ENCODE measurements around the gene TIMM44. TPM values are rescaled to one million over a fixed set of nuclear protein-coding genes. Genes with fewer than 3 reads are reported as not detected.

TIMM44 gene
- total RNA-seq, 1 experiment from 2014 or later, result 114 TPM

DNA sequence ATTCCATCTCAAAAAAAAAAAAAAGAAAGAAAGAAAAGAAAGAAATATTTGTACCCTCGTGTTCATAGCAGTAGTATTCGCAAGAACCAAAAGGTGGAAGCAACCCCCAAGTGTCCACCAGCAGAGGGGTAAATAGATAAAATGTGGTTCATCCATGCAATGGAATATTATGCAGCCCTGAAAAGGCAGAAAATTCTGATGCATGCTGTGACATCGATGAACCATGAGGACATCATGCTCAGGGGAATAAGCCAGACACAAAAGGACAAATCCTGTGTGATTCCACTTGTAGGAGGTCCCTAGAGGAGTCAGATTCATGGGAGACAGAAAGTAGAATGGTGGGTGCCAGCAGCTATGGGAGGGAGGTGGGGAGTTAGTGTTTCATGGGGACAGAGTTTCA is 61.6 kb downstream of the TIMM44 start:
- Histone ChIP-seq H2AK5ac (ENCODE audit: insufficient read length, low read length) (no peak overlapping the region), H3K18ac (ENCODE audit: insufficient read length, low read depth, low read length) (no peak overlapping the region), H3K14ac (ENCODE audit: insufficient read depth, low read length) (no peak overlapping the region), H3K4ac (ENCODE audit: low read depth, low read length) (no peak overlapping the region), H3T11ph (ENCODE audit: low read length) (no peak overlapping the region), H3K9ac (ENCODE audit: extremely low read depth, insufficient read length, low read length) (no peak overlapping the region), H4K20me1 (ENCODE audit: control insufficient read depth, insufficient read depth, insufficient read length) (no peaks in the 10 kb centered on the region), H2BK120ac (ENCODE audit: low read depth, low read length, poor library complexity, severe bottlenecking) (no peak overlapping the region), H2BK12ac (ENCODE audit: insufficient read length, low read depth, low read length) (no peak overlapping the region), H4K5ac (ENCODE audit: insufficient read length, low read depth, low read length) (no peak overlapping the region), H2BK15ac (ENCODE audit: low read depth, low read length) (no peak overlapping the region), H3K79me1 (ENCODE audit: insufficient read depth, low read depth, low read length, poor library complexity, severe bottlenecking) (no peaks in the 10 kb centered on the region), H3K56ac (ENCODE audit: insufficient read length, low read depth, low read length) (no peak overlapping the region), H3K27ac (ENCODE audit: insufficient read length, low read depth, low read length) (no peak overlapping the region), H2BK20ac (ENCODE audit: low read depth, low read length, poor library complexity, severe bottlenecking) (no peak overlapping the region), H3K27me3 (ENCODE audit: insufficient read depth, low read length) (no peaks in the 10 kb centered on the region), H3K4me1 (ENCODE audit: insufficient read depth, low read length) (no peaks in the 10 kb centered on the region), H3K23ac (ENCODE audit: insufficient read length, low read depth, low read length) (no peak overlapping the region), H4K8ac (replicated peaks; ENCODE audit: insufficient read length, low read depth, low read length) (no peak overlapping the region), H3K79me2 (ENCODE audit: insufficient read depth, low read length) (no peaks in the 10 kb centered on the region), H2AFZ (ENCODE audit: low read length) (no peak overlapping the region), H2BK5ac (ENCODE audit: insufficient read length, low read length) (no peak overlapping the region), H3K23me2 (ENCODE audit: insufficient read length, low read depth, low read length, poor library complexity, severe bottlenecking) (no peaks in the 10 kb centered on the region), H4K91ac (ENCODE audit: insufficient read length, low read depth, low read length) (no peak overlapping the region), H3K4me2 (ENCODE audit: insufficient read depth, insufficient read length, low read length) (no peak overlapping the region), H3K9me3 (ENCODE audit: control insufficient read depth, low read depth, low read length) (no peaks in the 10 kb centered on the region)
- Mint-ChIP-seq H3K27me3 (ENCODE audit: low read depth) (peaks cover 15% of the 10 kb centered on the region), H3K27ac (no peak overlapping the region; a peak in 1 of 7 replicates), H3K9me3 (peaks cover 5 to 10% of the 10 kb centered on the region in 2 experiments; a peak in 3 of 5 replicates), H3K36me3 (ENCODE audit: insufficient read depth in 1 of 3, low read depth in 3 of 3) (no peaks in the 10 kb centered on the region), H3K4me3 (no peak overlapping the region), H3K4me1 (no peaks in the 10 kb centered on the region)
- TF ChIP-seq, protein P1, sequence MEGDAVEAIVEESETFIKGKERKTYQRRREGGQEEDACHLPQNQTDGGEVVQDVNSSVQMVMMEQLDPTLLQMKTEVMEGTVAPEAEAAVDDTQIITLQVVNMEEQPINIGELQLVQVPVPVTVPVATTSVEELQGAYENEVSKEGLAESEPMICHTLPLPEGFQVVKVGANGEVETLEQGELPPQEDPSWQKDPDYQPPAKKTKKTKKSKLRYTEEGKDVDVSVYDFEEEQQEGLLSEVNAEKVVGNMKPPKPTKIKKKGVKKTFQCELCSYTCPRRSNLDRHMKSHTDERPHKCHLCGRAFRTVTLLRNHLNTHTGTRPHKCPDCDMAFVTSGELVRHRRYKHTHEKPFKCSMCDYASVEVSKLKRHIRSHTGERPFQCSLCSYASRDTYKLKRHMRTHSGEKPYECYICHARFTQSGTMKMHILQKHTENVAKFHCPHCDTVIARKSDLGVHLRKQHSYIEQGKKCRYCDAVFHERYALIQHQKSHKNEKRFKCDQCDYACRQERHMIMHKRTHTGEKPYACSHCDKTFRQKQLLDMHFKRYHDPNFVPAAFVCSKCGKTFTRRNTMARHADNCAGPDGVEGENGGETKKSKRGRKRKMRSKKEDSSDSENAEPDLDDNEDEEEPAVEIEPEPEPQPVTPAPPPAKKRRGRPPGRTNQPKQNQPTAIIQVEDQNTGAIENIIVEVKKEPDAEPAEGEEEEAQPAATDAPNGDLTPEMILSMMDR (conservative IDR thresholded peaks at IDR 0.05), result no peak
- no peak for DNase-seq
- WGBS (ENCODE audit: extremely low coverage, insufficient read length, low lambda C conversion rate), result no CpG with 5 or more reads among the region's 3 CpGs
